GM21786 (cell line): ENCODE results near the gene SLA2.
"Not testable (repeated sequence)": the region's sequence is repeated elsewhere in the genome, so short reads cannot be mapped to it uniquely, and the experiment has no call there.

Experiments used
- ATAC-seq: cut with Tn5 transposase; IDR thresholded peaks from one replicate; pipeline ENCODE4 v1.9.1; 2021; ENCODE audit not compliant: unreplicated experiment

Gene SLA2

GRCh38 chr20:36646678-36647077 is 682 bp upstream of the SLA2 start:
- ATAC-seq, result no peak

- no peak for ATAC-seq
Measured at GRCh38 chr20:36645353-36645752, 643 bp downstream of the SLA2 start.

GRCh38 chr20:36644706-36645095 is 1.3 kb downstream of the SLA2 start:
- ATAC-seq, result no peak

- no peak for ATAC-seq
Measured at GRCh38 chr20:36644032-36644705, 1.8 kb downstream of the SLA2 start.

- no peak for ATAC-seq
Measured at GRCh38 chr20:36642136-36642535, 3.9 kb downstream of the SLA2 start.

- ATAC-seq, result no peak
Measured at GRCh38 chr20:36641506-36641843, 4.5 kb downstream of the SLA2 start.

- ATAC-seq, result not testable (repeated sequence)
Measured at GRCh38 chr20:36638876-36639400, 7.1 kb downstream of the SLA2 start.

- no peak for ATAC-seq
Measured at GRCh38 chr20:36634342-36634741, 11.7 kb downstream of the SLA2 start.

GRCh38 chr20:36633285-36633772 is 12.7 kb downstream of the SLA2 start:
- ATAC-seq, result no peak

GRCh38 chr20:36632487-36633284 is 13.3 kb downstream of the SLA2 start:
- ATAC-seq, result no peak

- no peak for ATAC-seq
Measured at GRCh38 chr20:36632147-36632486, 13.9 kb downstream of the SLA2 start.

GRCh38 chr20:36631646-36632045 is 14.3 kb downstream of the SLA2 start:
- ATAC-seq, result no peak

- ATAC-seq, result no peak
Measured at GRCh38 chr20:36629719-36630681, 16.0 kb downstream of the SLA2 start.

GRCh38 chr20:36628076-36628475 is 17.9 kb downstream of the SLA2 start:
- ATAC-seq, result no peak

GRCh38 chr20:36624944-36625324 is 21.1 kb downstream of the SLA2 start:
- no peak for ATAC-seq

GRCh38 chr20:36624068-36624943 is 21.7 kb downstream of the SLA2 start:
- ATAC-seq, result no peak

- ATAC-seq, result no peak
Measured at GRCh38 chr20:36623444-36623843, 22.6 kb downstream of the SLA2 start.

GRCh38 chr20:36620917-36621316 is 25.1 kb downstream of the SLA2 start:
- no peak for ATAC-seq

GRCh38 chr20:36614781-36615557 is 31.0 kb downstream of the SLA2 start:
- no peak for ATAC-seq

- ATAC-seq, result no peak
Measured at GRCh38 chr20:36613974-36614373, 32.0 kb downstream of the SLA2 start.
